Muscle layer of duodenum (tissue), 2 donors: Measurements from ENCODE around the gene UBR1.
A peak's percentile ranks its signal among the peaks of the same experiment; 100 is the strongest.

Source experiments
- H3K27ac ChIP-seq: one replicate; pipeline ENCODE4 v1.7.0; 2013; ENCODE audit warnings: mild to moderate bottlenecking, low read length
- H3K27me3 ChIP-seq: one replicate; pipeline ENCODE4 v1.7.0; 2013; ENCODE audit warnings: low read depth, mild to moderate bottlenecking, control low read depth, low read length
- H3K36me3 ChIP-seq, 2 donors: one replicate each; pipeline ENCODE4 v1.7.0; 2013; ENCODE audit warnings: low read length in 2 of 2, control low read depth in 1 of 2, mild to moderate bottlenecking in 1 of 2; ENCODE audit not compliant: insufficient read depth in 2 of 2, control insufficient read depth in 1 of 2
- H3K4me1 ChIP-seq, 2 donors: one replicate each; pipeline ENCODE4 v1.7.0; 2013; ENCODE audit warnings: low read length in 2 of 2, mild to moderate bottlenecking in 2 of 2, control low read depth in 1 of 2, moderate library complexity in 1 of 2; ENCODE audit not compliant: insufficient read depth in 2 of 2, control insufficient read depth in 1 of 2
- H3K4me3 ChIP-seq, 2 donors: one replicate each; pipeline ENCODE4 v1.7.0; 2013; ENCODE audit warnings: low read length in 2 of 2, low read depth in 1 of 2, mild to moderate bottlenecking in 1 of 2
- H3K9me3 ChIP-seq, 2 donors: one replicate each; pipeline ENCODE4 v1.7.0; 2013; ENCODE audit warnings: low read length in 2 of 2, control low read depth in 1 of 2, mild to moderate bottlenecking in 1 of 2; ENCODE audit not compliant: control insufficient read depth in 1 of 2
- donor health status: healthy.

UBR1 gene

DNA sequence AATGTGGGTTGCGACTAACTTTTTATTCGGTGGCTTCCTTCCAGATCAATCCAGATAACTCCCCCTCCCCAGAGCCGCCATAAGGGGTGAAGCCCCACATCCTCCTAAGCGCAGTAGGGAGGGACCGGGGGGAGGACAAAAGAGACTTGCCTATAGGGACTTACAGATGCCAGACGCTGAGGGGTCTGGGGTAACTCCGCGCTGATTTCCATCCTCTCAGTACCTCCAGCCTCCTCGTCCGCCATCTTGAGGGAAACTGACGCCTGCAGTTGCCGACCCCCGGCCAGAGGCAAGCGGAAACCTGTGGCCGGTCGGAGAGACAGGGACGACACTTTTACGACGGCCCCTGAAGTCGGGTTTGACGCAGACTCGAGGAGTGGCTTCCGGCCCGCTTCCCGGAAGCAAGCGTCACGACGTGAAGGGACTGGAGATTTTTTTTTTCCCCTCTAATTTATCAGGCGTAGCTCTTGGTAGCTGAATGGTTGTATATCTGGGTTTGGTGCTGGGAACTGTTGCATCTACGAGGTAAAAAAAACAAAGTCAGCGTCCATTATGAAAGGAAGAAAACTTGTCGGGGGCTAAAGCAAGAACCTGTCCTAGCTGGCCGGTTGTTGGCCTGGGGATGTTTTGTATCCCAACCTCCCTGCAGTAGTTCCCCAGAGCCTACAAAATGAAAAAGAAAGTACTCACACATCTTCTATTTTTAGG lies at the start of gene UBR1:
UBR1 (minus strand) TSS at position 261 of the 708 bp plus-strand sequence; CDS start at position 245, 16 bp downstream.
- Histone ChIP-seq H3K36me3 (no peaks in the 10 kb centered on the region), H3K9me3 (no peaks in the 10 kb centered on the region), H3K27me3 (no peaks in the 10 kb centered on the region), H3K27ac (peak within 1 kb of the TSS; percentile 98), H3K4me1 (peaks cover 6 to 16% of the 10 kb centered on the region in 2 donors), H3K4me3 (peak within 1 kb of the TSS; percentile 90 to 97)

- H3K4me1 ChIP-seq = no peaks in the 10 kb centered on the region
- no peaks in the 10 kb centered on the region for H3K27me3 ChIP-seq
- H3K36me3 ChIP-seq = peaks cover 45 to 60% of the 10 kb centered on the region in 2 donors
- no peak overlapping the region for H3K27ac ChIP-seq
- H3K4me3 ChIP-seq = no peak overlapping the region
- no peaks in the 10 kb centered on the region for H3K9me3 ChIP-seq
Observed at GRCh38 chr15:43153269-43153668, 47.4 kb upstream of the UBR1 start.

GRCh38 chr15:43151688-43152087 lies 45.9 kb upstream of the UBR1 start:
- Histone ChIP-seq H3K4me1 (no peaks in the 10 kb centered on the region), H3K9me3 (no peaks in the 10 kb centered on the region), H3K27me3 (no peaks in the 10 kb centered on the region), H3K27ac (no peak overlapping the region), H3K4me3 (no peak overlapping the region), H3K36me3 (peaks cover 52 to 54% of the 10 kb centered on the region in 2 donors)

- H3K4me1 ChIP-seq = no peaks in the 10 kb centered on the region
- H3K9me3 ChIP-seq = no peaks in the 10 kb centered on the region
- H3K27ac ChIP-seq = no peak overlapping the region
- H3K27me3 ChIP-seq = no peaks in the 10 kb centered on the region
- no peak overlapping the region for H3K4me3 ChIP-seq
- peaks cover 55 to 61% of the 10 kb centered on the region in 2 donors for H3K36me3 ChIP-seq
Observed at GRCh38 chr15:43150191-43150929, 44.5 kb upstream of the UBR1 start.

DNA sequence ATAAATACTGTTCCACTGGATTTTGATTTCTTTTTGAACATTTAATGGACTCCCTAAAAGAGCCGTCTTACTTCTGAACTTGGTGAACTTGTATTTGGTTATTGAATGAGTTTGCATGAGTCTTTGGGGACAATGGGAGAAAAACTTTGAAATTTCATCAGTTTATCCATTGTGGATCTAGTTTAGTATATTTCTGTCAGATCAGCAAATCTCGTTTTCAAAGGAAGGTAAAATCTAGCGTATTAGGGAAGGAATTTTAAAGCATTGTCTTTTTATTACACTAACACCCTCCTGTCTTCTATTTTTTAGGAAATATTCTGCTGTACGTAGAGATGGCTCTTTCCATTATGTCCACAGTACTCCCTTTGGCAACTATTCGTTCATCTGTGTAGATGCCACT lies 40.3 kb upstream of the UBR1 start:
- peaks cover 31 to 43% of the 10 kb centered on the region in 2 donors for H3K36me3 ChIP-seq

GRCh38 chr15:43144512-43144911 lies 38.7 kb upstream of the UBR1 start:
- H3K4me3 ChIP-seq = no peak overlapping the region
- no peaks in the 10 kb centered on the region for H3K4me1 ChIP-seq
- H3K27ac ChIP-seq = no peak overlapping the region
- H3K27me3 ChIP-seq = no peaks in the 10 kb centered on the region
- H3K9me3 ChIP-seq = no peaks in the 10 kb centered on the region
- H3K36me3 ChIP-seq = peaks cover 30 to 50% of the 10 kb centered on the region in 2 donors

More for the DNA sequence above, 40.3 kb upstream of the UBR1 start:
- no peak overlapping the region for H3K27ac ChIP-seq
- no peak overlapping the region for H3K4me3 ChIP-seq
- no peaks in the 10 kb centered on the region for H3K27me3 ChIP-seq
- H3K9me3 ChIP-seq = no peaks in the 10 kb centered on the region
- H3K4me1 ChIP-seq = no peaks in the 10 kb centered on the region

- no peak overlapping the region for H3K27ac ChIP-seq
- H3K9me3 ChIP-seq = no peaks in the 10 kb centered on the region
- H3K4me1 ChIP-seq = no peaks in the 10 kb centered on the region
- no peak overlapping the region for H3K4me3 ChIP-seq
- no peaks in the 10 kb centered on the region for H3K27me3 ChIP-seq
- peaks cover 25 to 52% of the 10 kb centered on the region in 2 donors for H3K36me3 ChIP-seq
Observed at GRCh38 chr15:43143203-43143941, 37.5 kb upstream of the UBR1 start.

DNA sequence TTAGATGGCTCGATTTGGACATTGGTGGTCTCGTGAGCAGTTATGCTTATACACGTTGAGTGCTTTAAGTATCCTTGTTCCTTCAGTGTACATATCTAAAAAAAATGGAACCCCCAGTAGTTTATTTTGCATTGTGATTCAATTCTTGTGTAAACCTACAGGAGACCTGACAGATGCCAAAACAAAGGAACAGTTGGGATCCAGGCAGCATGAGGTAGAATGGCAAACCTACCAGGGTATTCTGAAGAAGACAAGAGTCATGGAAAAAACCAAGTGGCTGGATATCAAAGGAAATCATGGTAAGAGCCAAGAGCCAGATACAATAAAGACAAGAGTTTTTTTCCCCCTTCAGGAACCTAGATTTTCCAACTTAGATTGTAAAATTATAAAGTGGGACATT lies 29.5 kb upstream of the UBR1 start:
- peaks cover 0 to 4% of the 10 kb centered on the region in 2 donors for H3K4me1 ChIP-seq
- H3K36me3 ChIP-seq = peaks cover 16 to 35% of the 10 kb centered on the region in 2 donors
- H3K27ac ChIP-seq = no peak overlapping the region

DNA sequence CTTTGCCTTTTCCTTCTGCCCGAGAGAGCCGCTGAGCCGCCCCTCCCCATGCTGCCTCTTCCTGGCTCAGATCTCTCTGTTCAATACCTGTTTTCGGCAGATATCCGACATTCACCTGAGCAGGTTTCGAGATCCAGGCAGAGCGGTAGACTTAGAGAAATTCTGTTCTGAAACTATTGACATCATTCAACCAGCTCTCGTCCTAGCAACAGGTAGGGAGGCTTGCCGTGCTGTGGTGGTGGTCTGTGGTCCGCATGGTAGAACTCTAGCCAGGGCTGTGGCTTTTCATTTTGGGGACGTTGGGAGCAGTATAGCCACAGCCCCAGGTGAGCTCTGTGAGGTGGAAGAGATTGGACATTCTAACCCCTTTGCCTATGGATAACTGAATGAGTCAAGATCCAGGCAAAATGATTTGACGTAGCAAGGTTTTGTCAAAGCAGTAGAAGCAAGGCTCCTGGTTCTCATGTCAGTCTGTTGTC lies 28.4 kb upstream of the UBR1 start:
- Histone ChIP-seq H3K27ac (peak overlapping the region; percentile 84), H3K9me3 (no peaks in the 10 kb centered on the region), H3K4me1 (peaks cover 0 to 4% of the 10 kb centered on the region in 2 donors), H3K27me3 (no peaks in the 10 kb centered on the region), H3K4me3 (peak overlapping the region; percentile 95 to 96), H3K36me3 (peaks cover 14 to 24% of the 10 kb centered on the region in 2 donors)

More for the DNA sequence above, 29.5 kb upstream of the UBR1 start:
- Histone ChIP-seq H3K27me3 (no peaks in the 10 kb centered on the region), H3K4me3 (no peak overlapping the region), H3K9me3 (no peaks in the 10 kb centered on the region)

DNA sequence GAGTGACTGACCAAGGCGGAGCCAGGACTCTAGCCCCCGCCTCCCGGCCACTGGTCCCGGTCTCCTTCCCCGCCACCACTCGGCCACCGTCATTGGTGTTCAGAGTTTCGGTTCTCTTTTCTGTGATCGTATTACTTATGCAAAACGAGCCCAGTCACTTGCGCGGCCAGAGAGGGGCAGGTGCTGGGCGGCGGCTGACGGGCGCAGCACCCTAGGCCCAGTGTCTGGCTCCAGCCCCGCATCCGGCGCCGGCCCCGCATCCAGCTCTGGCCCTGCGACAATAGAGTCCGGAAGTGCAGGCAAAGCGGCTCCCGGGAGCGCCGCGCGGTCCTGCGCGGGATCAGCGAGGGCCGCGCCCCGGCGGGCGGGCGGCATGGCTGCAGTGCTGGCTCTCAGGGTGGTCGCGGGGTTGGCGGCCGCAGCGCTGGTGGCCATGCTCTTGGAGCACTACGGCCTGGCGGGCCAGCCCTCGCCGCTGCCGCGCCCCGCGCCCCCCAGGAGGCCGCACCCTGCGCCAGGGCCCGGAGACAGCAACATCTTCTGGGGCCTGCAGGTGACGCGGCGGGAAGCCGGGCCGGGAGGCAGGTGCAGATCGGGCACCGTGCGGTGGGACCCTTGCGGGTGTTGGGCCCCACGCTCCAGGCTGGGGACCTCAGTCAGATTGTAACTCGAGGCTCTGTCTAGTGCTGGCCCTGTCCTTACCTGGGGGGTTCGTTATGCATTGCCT lies 27.8 kb upstream of the UBR1 start, which contains the start of gene TMEM62:
TMEM62 (plus strand) TSS at position 157 of the 727 bp plus-strand sequence; CDS start at position 374, 217 bp downstream.
- Histone ChIP-seq H3K36me3 (peaks cover 14 to 19% of the 10 kb centered on the region in 2 donors), H3K4me3 (peak within 1 kb of the TSS; percentile 95 to 96), H3K4me1 (peaks cover 0 to 4% of the 10 kb centered on the region in 2 donors), H3K9me3 (no peaks in the 10 kb centered on the region), H3K27ac (peak within 1 kb of the TSS; percentile 85), H3K27me3 (no peaks in the 10 kb centered on the region)
